H1 (cell line): Measurements from ENCODE around the gene CFAP65. TPM values are rescaled to one million over a fixed set of nuclear protein-coding genes. Genes with fewer than 3 reads are reported as not detected.

ENCODE experiments used
- CTCF ChIA-PET: fragments of 300-600 bp; sonication (Branson Sonifier 250); formaldehyde crosslinking; loops from one replicate; lab custom pipeline; 2021; ENCODE audit not compliant: partially characterized antibody; lab: Charles Lee
- POLR2A ChIA-PET: fragments of 300-600 bp; sonication (Branson Sonifier 250); formaldehyde crosslinking; loops from one replicate; lab custom pipeline; 2021; ENCODE audit warnings: inconsistent platforms; ENCODE audit not compliant: partially characterized antibody; lab: Charles Lee
- DNase-seq, 2 experiments: peaks; one replicate each; pipeline versions ENCODE4 v3.0.0 to v3.0.0-alpha.2; 2010 to 2022; ENCODE audit warnings: low spot score in 2 of 2, low read depth in 1 of 2, mixed read lengths in 1 of 2
- FAIRE-seq: peaks from 2 replicates; lab custom pipeline; 2011; peaks lifted over from hg19 to GRCh38; lab: Jason Lieb, UNC
- H2AFZ ChIP-seq: 2 replicates; pipeline ENCODE4 v1.8.1; 2012; ENCODE audit warnings: low read length, inconsistent platforms
- H2AK5ac ChIP-seq: 2 replicates; pipeline ENCODE4 v1.6.1; 2013; ENCODE audit warnings: low read depth, low read length
- H2BK120ac ChIP-seq: replicated peaks from 2 replicates; pipeline ENCODE3; 2013; ENCODE audit warnings: low read depth, low read length, inconsistent platforms
- H2BK12ac ChIP-seq: 2 replicates; pipeline ENCODE4 v1.6.1; 2013; ENCODE audit warnings: low read depth, low read length
- H2BK15ac ChIP-seq: 2 replicates; pipeline ENCODE4 v1.6.1; 2013; ENCODE audit warnings: low read length
- H2BK20ac ChIP-seq: 2 replicates; pipeline ENCODE4 v1.6.1; 2013; ENCODE audit warnings: low read length
- H2BK5ac ChIP-seq: 2 replicates; pipeline ENCODE4 v1.6.1; 2013; ENCODE audit warnings: low read depth, low read length
- H3K14ac ChIP-seq: 2 replicates; pipeline ENCODE4 v1.6.1; 2013; ENCODE audit warnings: inconsistent platforms; ENCODE audit not compliant: insufficient read length
- H3K18ac ChIP-seq: 2 replicates; pipeline ENCODE4 v1.6.1; 2013; ENCODE audit warnings: low read length; ENCODE audit errors: extremely low read depth
- H3K23ac ChIP-seq: 2 replicates; pipeline ENCODE4 v1.6.1; 2013; ENCODE audit warnings: inconsistent platforms; ENCODE audit not compliant: insufficient read length
- H3K23me2 ChIP-seq: 2 replicates; pipeline ENCODE4 v1.6.1; 2013; ENCODE audit warnings: low read depth, low read length
- H3K27ac ChIP-seq: 2 replicates; pipeline ENCODE4 v1.6.1; 2011; ENCODE audit warnings: low read depth, low read length, inconsistent platforms
- H3K27me3 ChIP-seq, 4 experiments: replicated peaks in 1 of 4; 1 replicate in 1 of 4; 2 replicates in 3 of 4; pipeline versions ENCODE4 v1.6.1 to v1.8.1; 2011 to 2013; ENCODE audit warnings: low read length in 3 of 4, mild to moderate bottlenecking in 3 of 4, inconsistent platforms in 2 of 4, mixed read lengths in 2 of 4, moderate library complexity in 1 of 4; ENCODE audit not compliant: control insufficient read depth in 3 of 4, insufficient read depth in 3 of 4; ENCODE audit errors: extremely low read depth in 1 of 4
- H3K36me3 ChIP-seq, 4 experiments: 2 replicates each; pipeline versions ENCODE4 v1.6.1 to v1.8.1; 2011 to 2013; ENCODE audit warnings: mild to moderate bottlenecking in 4 of 4, low read length in 3 of 4, moderate library complexity in 2 of 4, control low read depth in 1 of 4, inconsistent platforms in 1 of 4; ENCODE audit not compliant: insufficient read depth in 4 of 4, control insufficient read depth in 2 of 4
- H3K4ac ChIP-seq: replicated peaks from 2 replicates; pipeline ENCODE3; 2013; ENCODE audit warnings: low read length, low read depth, mixed read lengths, inconsistent platforms; ENCODE audit not compliant: insufficient read length
- H3K4me1 ChIP-seq, 4 experiments: replicated peaks in 1 of 4; 1 replicate in 1 of 4; 2 replicates in 3 of 4; pipeline versions ENCODE4 v1.6.1 to v1.8.1; 2011 to 2013; ENCODE audit warnings: low read length in 3 of 4, inconsistent platforms in 2 of 4, mixed read lengths in 1 of 4; ENCODE audit not compliant: insufficient read depth in 4 of 4, control insufficient read depth in 3 of 4
- H3K4me2 ChIP-seq, 2 experiments: 2 replicates each; pipeline versions ENCODE4 v1.6.1 to v1.8.1; 2011 to 2013; ENCODE audit warnings: low read depth in 2 of 2, low read length in 2 of 2, control low read depth in 1 of 2, inconsistent platforms in 1 of 2, mild to moderate bottlenecking in 1 of 2; ENCODE audit not compliant: insufficient read depth in 1 of 2
- H3K4me3 ChIP-seq, 4 experiments: fragments of 200-600, 300-600 bp in 1 of 4; sonication (generic), shearing (Covaris generic), sonication (Bioruptor Twin) in 1 of 4; 2 replicates each; pipeline versions ENCODE4 v1.5.1 to v1.8.1; 2011 to 2016; ENCODE audit warnings: low read length in 4 of 4, low read depth in 3 of 4, control low read depth in 2 of 4, inconsistent platforms in 2 of 4, mild to moderate bottlenecking in 2 of 4, mixed read lengths in 1 of 4, moderate library complexity in 1 of 4; ENCODE audit not compliant: insufficient read depth in 2 of 4; ENCODE audit errors: extremely low read depth in 1 of 4
- H3K56ac ChIP-seq: replicated peaks from 2 replicates; pipeline ENCODE3; 2013; ENCODE audit warnings: low read depth, mild to moderate bottlenecking, mixed read lengths, low read length, inconsistent platforms; ENCODE audit not compliant: insufficient read length
- H3K79me1 ChIP-seq: 2 replicates; pipeline ENCODE4 v1.6.1; 2013; ENCODE audit warnings: low read depth, low read length, control low read depth
- H3K79me2 ChIP-seq, 2 experiments: 2 replicates each; pipeline versions ENCODE4 v1.6.1 to v1.8.1; 2012 to 2013; ENCODE audit warnings: low read length in 2 of 2, mild to moderate bottlenecking in 2 of 2, inconsistent platforms in 1 of 2; ENCODE audit not compliant: insufficient read depth in 2 of 2, control insufficient read depth in 1 of 2
- H3K9ac ChIP-seq, 4 experiments: replicated peaks in 1 of 4; 1 replicate in 1 of 4; 2 replicates in 3 of 4; pipeline versions ENCODE4 v1.6.1 to v1.8.1; 2011 to 2013; ENCODE audit warnings: low read depth in 3 of 4, low read length in 3 of 4, control low read depth in 2 of 4, mild to moderate bottlenecking in 2 of 4, moderate library complexity in 2 of 4, inconsistent platforms in 1 of 4; ENCODE audit errors: extremely low read depth in 1 of 4
- H3K9me3 ChIP-seq, 2 experiments: 2 replicates each; pipeline versions ENCODE4 v1.6.1 to v1.8.1; 2012 to 2013; ENCODE audit warnings: mild to moderate bottlenecking in 2 of 2, moderate library complexity in 2 of 2, control low read depth in 1 of 2, inconsistent platforms in 1 of 2, low read depth in 1 of 2, low read length in 1 of 2, mixed read lengths in 1 of 2; ENCODE audit not compliant: insufficient read depth in 2 of 2
- H4K20me1 ChIP-seq, 2 experiments: replicated peaks in 1 of 2; 2 replicates each; pipeline versions ENCODE3 to v1.8.1; 2011 to 2013; ENCODE audit warnings: inconsistent platforms in 2 of 2, low read length in 2 of 2, mild to moderate bottlenecking in 1 of 2; ENCODE audit not compliant: insufficient read depth in 2 of 2, control insufficient read depth in 1 of 2
- H4K5ac ChIP-seq: 2 replicates; pipeline ENCODE4 v1.6.1; 2013; ENCODE audit warnings: low read length, low read depth, mixed read lengths, inconsistent platforms; ENCODE audit not compliant: insufficient read length
- H4K8ac ChIP-seq: 2 replicates; pipeline ENCODE4 v1.8.0; 2013; ENCODE audit warnings: mild to moderate bottlenecking, moderate library complexity, low read length, inconsistent platforms; ENCODE audit not compliant: insufficient read depth; ENCODE audit errors: extremely low read depth
- H4K91ac ChIP-seq: replicated peaks from 2 replicates; pipeline ENCODE3; 2013; ENCODE audit warnings: low read length, mixed read lengths, inconsistent platforms; ENCODE audit not compliant: insufficient read length
- CBX8 ChIP-seq: fragments of 300-800, 300-1000 bp; sonication (generic); IDR thresholded peaks from 2 replicates; pipeline ENCODE4 v1.7.1; 2016; ENCODE audit warnings: low read depth, low read length, borderline replicate concordance
- WGBS, 2 experiments: shearing (Covaris generic) in 1 of 2; methylation state at CpG; one replicate each; pipeline versions ENCODE4 v1.1.6 to v1.1.7; 2013 to 2015; ENCODE audit warnings: low lambda C conversion rate in 2 of 2, mixed read lengths in 2 of 2, inconsistent platforms in 1 of 2, low coverage in 1 of 2, missing lambda C conversion rate in 1 of 2; ENCODE audit not compliant: insufficient replicate concordance in 2 of 2, insufficient coverage in 1 of 2, insufficient read length in 1 of 2; ENCODE audit errors: extremely low coverage in 1 of 2, missing lambda C conversion rate in 1 of 2; 5-methylcytosine and 5-hydroxymethylcytosine counted together
- polyA plus RNA-seq, 7 experiments: library from polyadenylated mRNA; depleted of rRNA in 3 of 7; stranded (reverse) in 5 of 7; unstranded in 2 of 7; fragments of >200 nt in 5 of 7; fragments of 200-250 nt in 2 of 7; gene quantifications; 1 replicate in 5 of 7; 2 replicates in 1 of 7; 4 replicates in 1 of 7; pipeline versions ENCODE4 v1.2.1 to v1.2.3, GENCODE V29; 2011 to 2013; ENCODE audit warnings: missing spikeins in 2 of 7, mixed read lengths in 2 of 7
- total RNA-seq: library from RNA; stranded (reverse); fragmentation: NEBNext Ultra II Directional; extraction: Animal tissue kit (Norgen Biotek cat#: 25700); gene quantifications from 2 replicates; pipeline ENCODE4 v1.2.1, GENCODE V29; 2021
- TF ChIP-seq, protein P1 (sequence below): IDR thresholded peaks from 2 replicates; pipeline ENCODE4 v1.6.1; 2012; ENCODE audit warnings: inconsistent platforms

CFAP65 gene
- total and polyA plus RNA-seq, 2 of the 8 experiments (the other 6 are each of a cell fraction or from before 2014, with no cell fraction given) = 0.19 to 0.45 TPM

DNA sequence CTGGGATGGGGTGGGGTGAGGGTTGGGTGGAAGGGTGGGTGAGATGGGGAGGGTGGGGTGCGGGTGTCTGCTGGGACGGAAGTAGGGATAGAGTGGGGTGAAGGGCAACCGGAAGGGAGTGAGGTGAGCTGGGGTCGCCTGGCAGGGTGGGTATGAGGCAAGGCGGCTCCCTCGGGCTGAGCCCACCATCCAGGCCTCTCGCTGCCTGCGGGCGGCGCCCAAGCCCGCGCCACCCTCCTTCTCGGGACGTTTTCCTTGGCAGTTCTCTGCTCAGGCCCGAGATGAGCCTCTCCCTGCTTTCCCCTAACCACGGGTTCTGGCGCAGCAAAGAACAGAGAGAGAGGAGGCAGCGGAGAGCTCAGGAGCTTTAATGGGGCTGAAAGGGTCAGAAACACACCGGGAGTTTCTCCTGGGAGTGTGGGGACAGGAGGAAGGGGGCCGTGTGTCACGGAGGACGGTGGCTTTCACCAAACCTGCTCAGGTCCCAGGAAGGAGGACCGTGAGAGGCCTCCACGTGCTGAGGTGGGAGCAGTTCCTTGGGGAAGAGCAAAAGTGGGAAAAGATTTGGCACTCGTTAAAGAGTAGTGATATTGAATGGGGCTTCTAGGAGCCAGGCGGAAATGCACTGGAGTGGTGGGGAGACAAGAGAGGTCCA lies 60.5 kb downstream of the CFAP65 start:
- H3K4me2 ChIP-seq = peak overlapping the region; percentile 11 to 52
- peak overlapping the region; percentile 7; the same call in 1 of the 2 replicates for H2BK12ac ChIP-seq
- no peak overlapping the region for H2BK20ac ChIP-seq
- FAIRE-seq (no peak), DNase-seq (no peak)
- peak overlapping the region in 1 of 4 experiments; percentile 49; a peak in 3 of 8 replicates for H3K4me3 ChIP-seq
- no peak overlapping the region for H4K8ac ChIP-seq
- WGBS, 2 experiments = 4% methylated on average over 12 of the region's 26 CpGs; no CpG with 5 or more reads in 1 of the 2 experiments
- POLR2A ChIA-PET = interaction anchor here (0.8 to 3.1 kb wide), 9 partner anchors 13 to 158 kb away, joined by 3 to 9 read pairs (median 5); partner anchors contain the start of genes CDK5R2 and CRYBA2
- H3K23ac ChIP-seq = no peak overlapping the region
- H3K4me1 ChIP-seq = peaks cover 0 to 25% (median 19%) of the 10 kb centered on the region in 4 experiments; a peak in 6 of 7 replicates
- H4K91ac ChIP-seq = no peak overlapping the region
- no peaks in the 10 kb centered on the region for H3K79me1 ChIP-seq
- no peaks in the 10 kb centered on the region for H3K79me2 ChIP-seq
- H3K9me3 ChIP-seq = no peaks in the 10 kb centered on the region
- H3K9ac ChIP-seq = no peak overlapping the region
- H3K14ac ChIP-seq = no peak overlapping the region
- H3K4ac ChIP-seq = no peak overlapping the region
- H4K20me1 ChIP-seq = peaks cover 6 to 21% of the 10 kb centered on the region in 2 experiments
- TF ChIP-seq CBX8 = peak; percentile 83; the same call in 1 of the 2 replicates
- TF ChIP-seq, protein P1, sequence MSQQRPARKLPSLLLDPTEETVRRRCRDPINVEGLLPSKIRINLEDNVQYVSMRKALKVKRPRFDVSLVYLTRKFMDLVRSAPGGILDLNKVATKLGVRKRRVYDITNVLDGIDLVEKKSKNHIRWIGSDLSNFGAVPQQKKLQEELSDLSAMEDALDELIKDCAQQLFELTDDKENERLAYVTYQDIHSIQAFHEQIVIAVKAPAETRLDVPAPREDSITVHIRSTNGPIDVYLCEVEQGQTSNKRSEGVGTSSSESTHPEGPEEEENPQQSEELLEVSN = no peak
- H2AK5ac ChIP-seq = no peak overlapping the region
- CTCF ChIA-PET = interaction anchor here (0.7 to 13.0 kb wide), 45 partner anchors 13 to 207 kb away, joined by 3 to 284 read pairs (median 6); partner anchors contain the start of genes CFAP65, CRYBA2, WNT10A and WNT6
- H4K5ac ChIP-seq = no peak overlapping the region
- peaks cover 0 to 7% (median 0%) of the 10 kb centered on the region in 4 experiments; a peak in 1 of 8 replicates for H3K36me3 ChIP-seq
- no peak overlapping the region for H2BK5ac ChIP-seq
- no peak overlapping the region for H2BK120ac ChIP-seq
- H3K18ac ChIP-seq = no peak overlapping the region; the same call in none of the 2 replicates
- no peak overlapping the region for H3K56ac ChIP-seq
- H3K23me2 ChIP-seq = peaks cover 6% of the 10 kb centered on the region; the same call in 1 of the 2 replicates
- H2AFZ ChIP-seq = 0 out of 2 replicates have a peak overlapping the region, but pooled peaks have one; percentile 7
- 0 out of 2 replicates have a peak overlapping the region, but pooled peaks have one; percentile 12 for H2BK15ac ChIP-seq
- peaks cover 62 to 94% (median 84%) of the 10 kb centered on the region in 4 experiments for H3K27me3 ChIP-seq
- no peak overlapping the region for H3K27ac ChIP-seq
